Activated T-cell treated with anti-CD3 and anti-CD28 coated beads for 48 hours (primary cell): ENCODE data around the gene COX7A1.
"Not testable (repeated sequence)": the region's sequence is repeated elsewhere in the genome, so short reads cannot be mapped to it uniquely, and the experiment has no call there.

Experiments used
- DNase-seq: peaks from one replicate; pipeline ENCODE4 v3.0.0-alpha.2; 2020; ENCODE audit warnings: low read depth

Gene COX7A1

DNA sequence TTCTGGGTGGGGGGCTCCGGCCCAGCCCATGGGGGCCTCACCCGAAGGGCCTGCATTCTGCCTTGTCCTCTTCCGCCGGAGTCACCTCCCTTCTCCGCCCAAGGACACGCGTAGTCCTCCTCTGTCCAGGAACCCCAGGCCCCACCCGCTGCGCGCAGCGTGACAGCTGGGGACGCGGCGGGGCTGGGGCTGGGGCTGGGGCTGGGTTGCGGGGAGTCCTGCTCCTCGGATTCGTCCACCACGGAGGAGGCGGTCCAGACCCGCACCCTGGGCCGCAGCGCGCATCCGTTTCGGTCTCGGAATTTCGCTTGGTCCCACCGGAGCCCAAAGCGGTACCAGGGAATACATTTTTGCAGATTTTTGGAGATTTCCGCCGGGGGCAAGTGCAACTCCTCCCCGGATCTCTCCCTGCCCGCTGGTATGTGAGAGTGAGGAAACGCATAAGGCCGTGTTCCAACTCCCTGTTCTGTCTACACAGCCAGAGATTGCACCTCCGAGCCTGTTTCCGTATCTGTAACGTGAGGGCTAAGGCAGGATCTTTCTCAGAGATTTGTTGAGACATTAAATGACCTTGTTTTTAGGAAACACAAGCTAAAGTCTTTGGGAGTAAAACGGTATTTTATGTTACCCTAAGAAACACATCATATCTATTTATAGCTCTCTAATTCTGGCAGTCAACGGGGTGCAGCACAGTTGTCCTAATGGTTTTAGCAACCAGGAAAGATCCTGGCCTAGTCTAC lies at the start of gene COX7A1:
Gene COX7A1 (minus strand): TSS at position 96 of the 740 bp plus-strand sequence. CDS start 40 bp downstream, at position 56.
- DNase-seq = no peak

DNA sequence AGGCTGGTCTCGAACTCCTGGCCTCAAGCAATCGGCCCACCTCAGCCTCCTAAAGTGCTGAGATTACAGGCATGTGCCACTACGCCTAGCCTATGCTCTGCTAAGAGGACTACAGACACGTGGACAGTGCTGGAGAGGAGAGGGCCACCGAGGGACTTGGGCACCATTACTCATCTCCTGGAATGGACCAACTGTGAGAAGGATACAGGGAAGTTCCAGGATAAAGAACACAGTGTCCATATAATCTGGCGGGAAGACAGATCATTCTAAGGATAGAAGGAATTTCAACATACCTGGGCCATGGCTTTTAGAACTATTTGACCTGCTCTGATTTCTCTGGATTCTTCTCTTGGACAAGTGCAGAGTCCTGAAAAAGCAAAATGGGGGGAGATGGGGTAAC lies 49.4 kb upstream of the COX7A1 start:
- DNase-seq = no peak

DNA sequence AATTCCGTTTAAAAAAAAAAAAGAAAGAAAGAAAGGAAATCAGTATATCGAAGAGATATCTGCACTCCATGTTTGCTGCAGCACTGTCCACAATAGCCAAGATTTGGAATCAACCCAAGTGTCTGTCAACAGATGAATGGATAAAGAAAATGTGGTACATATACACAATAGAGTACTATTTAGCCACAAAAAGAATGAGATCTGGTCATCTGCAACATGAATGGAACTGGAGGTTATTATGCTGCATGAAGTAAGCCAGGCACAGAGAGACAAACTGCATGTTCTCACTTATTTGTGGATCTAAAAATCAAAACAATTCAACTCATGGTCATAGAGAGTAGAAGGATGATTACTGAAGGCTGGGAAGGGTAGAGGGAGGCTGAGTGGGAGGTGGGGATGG lies 45.9 kb upstream of the COX7A1 start:
- no peak for DNase-seq

DNA sequence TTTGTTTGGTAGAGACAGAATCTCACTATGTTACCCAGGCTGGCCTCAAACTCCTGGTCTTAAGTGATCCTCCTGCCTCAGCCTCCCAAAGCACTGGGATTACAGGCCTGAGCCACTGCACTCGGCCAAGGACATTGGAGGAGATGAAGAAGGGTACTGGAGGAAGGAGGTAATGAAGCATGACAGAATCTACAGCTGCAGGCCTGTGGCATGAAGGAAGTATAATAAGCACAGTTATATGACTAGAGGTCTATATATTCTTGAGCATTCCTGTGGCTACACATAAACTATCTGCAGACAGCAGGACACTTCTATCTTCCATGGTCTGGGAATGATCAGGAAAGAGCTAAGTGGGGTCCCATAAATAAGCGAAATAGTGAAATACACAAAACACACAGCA lies 44.0 kb upstream of the COX7A1 start:
- no peak for DNase-seq

DNA sequence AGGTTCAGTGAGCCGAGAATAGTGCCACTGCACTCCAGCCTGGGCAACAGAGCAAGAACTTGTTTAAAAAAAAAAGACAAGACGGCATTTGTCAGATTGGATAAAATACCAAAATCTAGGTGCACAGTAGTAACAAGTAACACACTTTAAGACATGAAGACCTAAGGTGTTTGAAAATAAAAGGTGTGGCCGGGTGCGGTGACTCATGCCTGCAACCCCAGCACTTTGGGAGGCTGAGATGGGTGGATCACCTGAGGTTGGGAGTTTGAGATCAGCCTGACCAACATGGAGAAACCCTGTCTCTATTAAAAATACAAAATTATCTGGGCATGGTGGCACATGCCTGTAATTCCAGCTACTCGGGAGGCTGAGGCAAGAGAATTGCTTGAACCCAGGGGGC lies 34.5 kb upstream of the COX7A1 start:
- not testable (repeated sequence) for DNase-seq

DNA sequence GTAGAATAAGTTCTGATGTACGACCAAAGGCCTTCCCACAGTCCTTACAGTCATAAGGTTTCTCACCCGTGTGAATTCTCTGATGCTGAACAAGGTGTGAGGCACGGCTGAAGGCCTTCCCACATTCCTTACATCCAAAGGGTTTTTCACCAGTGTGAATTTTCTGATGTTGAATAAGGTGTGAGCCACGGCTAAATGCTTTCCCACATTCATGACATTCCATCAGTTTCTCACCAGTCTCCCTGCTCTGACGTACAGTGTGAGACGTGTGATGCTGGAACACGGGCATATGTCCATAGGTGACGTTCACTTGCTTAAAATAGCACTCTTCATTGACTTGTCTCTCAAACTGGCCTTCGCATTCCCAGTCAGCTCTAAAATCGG lies 31.0 kb upstream of the COX7A1 start:
- no peak for DNase-seq

DNA sequence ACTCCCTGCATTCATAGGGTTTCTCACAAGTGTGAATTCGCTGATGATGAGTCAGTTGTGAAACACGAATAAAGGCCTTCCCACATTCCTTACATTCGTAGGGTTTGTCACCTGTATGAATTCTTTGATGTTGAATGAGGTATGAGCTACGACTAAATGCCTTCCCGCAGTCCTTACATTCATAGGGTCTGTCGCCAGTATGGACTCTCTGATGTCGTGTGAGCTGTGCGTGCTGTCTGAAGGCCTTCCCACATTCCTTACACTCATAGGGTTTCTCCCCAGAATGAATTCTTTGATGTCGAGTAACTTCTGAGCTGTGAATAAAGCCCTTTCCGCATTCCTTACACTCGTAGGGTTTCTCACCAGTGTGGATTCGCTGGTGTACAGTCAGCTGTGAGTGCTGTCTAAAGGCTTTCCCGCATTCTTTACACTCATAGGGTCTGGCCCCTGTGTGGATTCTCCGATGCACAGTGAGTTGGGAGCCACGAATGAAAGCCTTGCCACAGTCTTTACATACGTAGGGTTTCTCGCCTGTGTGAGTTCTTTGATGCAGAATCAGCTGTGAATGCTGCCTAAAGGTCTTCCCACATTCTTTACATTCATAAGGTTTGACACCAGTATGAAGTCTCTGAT lies 30.5 kb upstream of the COX7A1 start:
- no peak for DNase-seq

DNA sequence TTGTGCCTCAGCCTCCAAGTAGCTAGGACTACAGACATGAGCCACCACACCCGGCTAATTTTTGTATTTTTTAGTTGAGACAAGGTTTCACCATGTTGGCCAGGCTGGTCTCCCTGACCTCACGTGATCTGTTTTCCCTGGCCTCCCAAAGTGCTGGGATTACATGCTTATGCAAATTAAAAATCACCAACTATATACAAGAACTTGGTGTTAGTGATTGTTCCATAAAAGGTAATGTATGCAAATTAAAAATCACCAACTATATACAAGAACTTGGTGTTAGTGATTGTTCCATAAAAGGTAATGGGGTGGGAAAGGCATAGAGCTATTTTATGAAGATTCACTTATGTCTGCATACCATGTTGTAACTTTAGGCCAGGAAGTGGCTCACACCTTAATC lies 26.8 kb upstream of the COX7A1 start:
- DNase-seq = not testable (repeated sequence)

DNA sequence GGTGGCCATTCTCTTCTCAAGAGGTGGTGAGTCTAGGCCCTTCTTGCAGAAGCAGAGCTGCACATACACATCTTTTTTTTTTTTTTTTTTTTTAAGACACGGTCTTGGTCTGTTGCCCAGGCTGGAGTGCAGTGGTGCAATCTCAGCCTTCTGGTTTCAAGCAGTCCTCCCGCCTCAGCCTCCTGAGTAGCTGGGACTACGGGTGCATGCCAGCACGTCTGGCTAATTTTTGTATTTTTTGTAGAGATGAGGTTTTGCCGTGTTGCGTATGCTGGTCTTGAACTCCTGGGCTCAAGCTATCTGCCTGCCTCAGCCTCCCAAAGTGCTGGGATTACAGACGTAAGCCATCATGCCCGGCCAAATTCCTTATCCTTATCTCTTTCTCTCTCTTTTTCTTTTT lies 21.6 kb upstream of the COX7A1 start:
- not testable (repeated sequence) for DNase-seq

DNA sequence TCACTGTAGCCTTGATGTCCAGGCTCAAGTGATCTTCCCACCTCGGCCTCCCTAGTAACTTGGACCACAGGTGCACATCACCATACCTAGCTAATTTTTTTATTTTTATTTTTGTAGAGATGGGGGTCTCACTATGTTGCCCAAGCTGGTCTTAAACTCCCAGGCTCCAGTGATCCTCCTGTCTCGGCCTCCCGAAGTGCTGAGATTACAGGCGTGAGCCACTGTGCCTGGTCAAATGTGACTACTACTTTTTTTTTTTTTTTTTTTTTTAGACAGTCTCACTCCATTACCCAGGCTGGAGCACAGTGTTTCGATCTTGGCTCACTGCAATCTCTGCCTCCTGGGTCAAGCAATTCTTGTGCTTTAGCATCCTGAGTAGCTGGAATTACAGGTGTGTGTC lies 20.6 kb upstream of the COX7A1 start:
- no peak for DNase-seq

DNA sequence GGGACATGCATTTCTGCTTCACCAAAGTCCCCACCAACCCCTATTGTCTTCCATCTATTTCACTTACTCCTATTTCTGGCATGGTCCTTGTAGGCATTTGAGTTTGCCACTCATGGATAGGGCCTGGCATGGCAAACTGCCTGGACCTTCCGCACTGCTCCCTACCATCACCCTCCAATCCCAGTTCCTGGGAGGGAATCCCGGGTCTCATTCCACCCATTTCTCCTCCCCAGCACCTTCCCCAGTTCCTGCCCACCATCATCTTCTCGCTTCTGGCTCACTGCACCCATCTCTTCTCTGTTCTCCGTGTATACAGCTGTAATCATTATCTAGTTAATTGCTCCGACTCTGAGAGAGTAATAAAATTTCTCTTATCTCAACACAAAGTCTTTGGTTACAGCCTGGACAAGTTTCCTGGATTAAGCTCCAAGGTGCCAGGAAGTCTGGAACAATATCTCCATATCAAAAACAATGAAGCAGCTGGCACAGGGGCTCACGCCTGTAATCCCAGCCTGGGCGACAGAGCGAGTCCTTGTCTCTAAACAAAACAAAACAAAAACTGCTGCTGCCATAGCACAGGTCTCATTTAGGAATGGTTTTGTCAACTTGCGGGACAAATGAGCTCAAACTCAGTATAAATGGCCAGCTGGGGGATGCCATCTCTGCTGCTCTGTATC lies 17.0 kb upstream of the COX7A1 start:
- no peak for DNase-seq

DNA sequence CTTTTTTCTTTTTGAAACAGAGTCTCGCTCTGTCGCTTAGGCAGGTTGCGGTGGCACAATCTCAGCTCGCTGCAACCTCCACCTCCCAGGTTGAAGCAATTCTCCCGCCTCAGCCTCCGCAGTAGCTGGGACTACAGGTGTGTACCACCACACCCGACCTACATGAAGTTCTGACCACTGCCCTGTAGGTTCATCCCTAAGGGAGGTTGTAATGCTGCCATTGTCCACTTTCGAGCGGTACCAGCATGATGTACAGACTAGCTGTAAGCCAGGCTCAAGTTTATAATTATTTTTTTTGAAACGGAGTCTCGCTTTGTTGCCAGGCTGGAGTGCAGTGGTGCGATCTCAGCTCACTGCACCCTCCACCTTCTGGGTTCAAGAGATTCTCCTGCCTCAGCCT lies 11.6 kb upstream of the COX7A1 start:
- no peak for DNase-seq

DNA sequence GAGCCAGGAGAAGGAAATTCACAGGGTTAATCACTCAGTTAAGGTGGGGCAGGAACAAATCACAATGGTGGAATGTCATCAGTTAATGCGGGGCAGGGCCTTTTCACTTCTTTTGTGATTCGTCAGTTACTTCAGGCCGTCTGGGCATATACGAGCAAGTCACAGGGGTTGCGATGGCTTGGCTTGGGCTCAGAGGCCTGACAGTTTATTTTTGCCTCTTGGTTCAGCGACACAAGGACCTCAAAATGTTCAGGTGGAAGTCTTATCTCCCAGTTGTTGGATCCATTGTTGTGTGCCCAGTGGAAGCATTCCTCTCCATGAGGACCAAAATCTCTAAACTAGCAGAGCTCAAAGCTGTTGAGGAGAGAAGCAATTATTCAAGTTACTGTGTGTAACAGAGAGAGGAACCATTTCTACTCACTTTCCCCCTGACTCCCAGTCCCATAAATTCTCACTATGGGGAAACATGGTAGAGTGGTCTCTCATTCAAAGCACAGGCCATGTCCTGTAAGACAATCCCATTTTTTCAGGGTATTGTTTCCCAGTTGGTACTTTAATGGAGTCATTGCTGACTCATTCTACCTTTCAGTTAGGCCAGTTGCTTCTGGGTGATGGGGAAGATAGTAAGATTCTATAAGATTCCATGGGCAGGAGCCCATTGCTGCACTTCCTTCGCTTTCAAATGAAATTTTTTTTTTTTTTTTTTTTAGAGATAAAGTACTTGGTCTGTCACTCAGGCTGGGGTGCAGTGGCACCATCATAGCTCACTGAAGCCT lies 8.8 kb upstream of the COX7A1 start:
- no peak for DNase-seq

DNA sequence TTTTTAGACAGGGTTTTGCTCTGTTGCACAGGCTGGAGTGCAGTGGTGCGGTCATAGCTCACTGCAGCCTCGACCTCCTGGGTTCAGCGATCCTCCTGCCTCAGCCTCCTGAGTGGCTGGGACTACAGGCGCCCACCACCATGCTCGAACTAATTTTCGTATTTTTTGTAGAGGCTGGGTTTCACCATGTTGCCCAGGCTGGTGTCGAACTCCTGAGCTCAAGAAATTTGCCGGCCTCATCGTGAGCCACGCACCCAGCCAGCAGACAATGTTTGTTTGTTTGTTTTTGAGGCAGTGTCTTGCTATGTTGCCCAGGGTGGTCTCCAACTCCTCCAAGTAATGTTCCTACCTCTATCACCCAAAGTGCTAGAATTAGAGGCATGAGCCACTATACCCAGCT lies 879 bp upstream of the COX7A1 start:
- DNase-seq = no peak

DNA sequence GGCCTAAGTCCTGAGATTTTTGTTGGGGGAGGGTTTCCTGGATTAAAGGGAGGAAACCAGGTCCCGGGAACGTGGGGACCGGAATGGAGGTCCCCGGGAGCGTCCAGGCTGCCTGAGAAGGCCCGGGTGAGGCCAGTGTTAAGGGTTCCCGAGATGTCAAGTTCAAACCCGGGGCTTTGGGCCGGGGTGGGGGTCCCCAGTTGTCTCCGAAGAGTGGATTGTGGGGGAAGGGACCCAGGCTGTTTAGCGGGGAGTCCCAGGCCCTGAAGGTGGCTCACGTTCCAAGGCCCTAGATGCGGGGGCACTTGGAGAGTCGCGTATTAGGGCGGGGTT lies 262 bp downstream of the COX7A1 start:
- DNase-seq = no peak

DNA sequence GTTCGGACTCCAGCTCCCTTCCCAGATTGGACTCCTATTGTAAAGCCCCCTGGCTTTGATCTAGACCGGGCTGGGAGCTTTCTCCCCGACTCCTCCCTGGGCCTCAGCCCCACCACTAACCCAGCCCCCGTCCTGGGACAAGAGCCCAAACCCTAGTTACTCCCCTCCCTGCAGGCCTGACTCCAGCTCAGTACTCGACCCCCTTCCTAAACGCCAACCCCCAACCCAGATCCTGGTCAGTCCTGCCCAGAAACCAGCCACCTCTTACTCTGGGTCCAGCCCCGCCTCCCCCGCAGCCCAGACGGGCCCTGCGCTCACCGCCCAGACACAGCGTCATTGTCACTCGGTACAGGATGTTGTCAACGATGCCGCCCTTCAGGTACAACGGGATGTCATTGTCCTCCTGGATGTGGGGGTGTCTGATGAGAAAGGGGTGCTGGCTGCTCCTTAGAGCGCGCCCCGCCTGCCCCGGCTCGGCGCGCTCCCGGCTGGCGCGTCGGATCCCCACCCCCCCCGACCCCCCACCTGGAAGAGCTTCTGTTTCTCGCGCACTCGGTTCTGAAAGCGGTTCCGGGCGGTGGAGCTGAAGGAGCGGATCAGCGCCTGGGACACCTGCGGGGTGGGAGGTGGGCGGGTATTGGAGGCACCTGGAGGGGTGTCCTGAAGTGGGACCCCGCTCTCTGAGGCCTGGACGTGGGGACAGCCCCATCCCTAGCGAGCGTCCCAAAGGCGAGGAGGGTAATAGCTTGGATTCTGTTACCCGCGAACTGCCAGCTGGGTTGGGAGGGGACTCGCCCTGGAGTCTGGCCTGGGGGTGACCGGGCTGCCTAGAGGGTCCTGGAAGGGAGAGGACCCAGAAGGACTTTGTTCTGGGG lies 866 bp downstream of the COX7A1 start:
- no peak for DNase-seq

DNA sequence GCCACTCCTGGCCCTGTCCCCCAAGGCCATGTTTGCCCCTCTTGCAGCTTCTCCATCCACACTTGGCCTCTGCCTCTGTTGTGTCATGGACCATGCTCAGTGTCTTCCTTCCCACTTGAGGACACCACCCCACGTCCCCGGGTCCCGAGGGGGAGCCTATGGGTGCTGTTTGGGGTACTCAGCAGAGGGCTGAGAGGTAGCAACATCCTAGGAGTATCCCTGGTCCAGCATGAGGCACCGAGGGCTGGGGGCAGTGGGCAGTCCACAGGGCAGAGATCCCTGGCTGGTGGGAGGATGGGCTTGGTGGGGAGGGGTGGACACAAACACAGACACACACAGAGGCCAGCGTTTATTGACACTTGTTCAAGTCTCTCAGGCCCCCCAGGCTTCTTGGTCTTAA lies 1.7 kb downstream of the COX7A1 start:
- DNase-seq = no peak

DNA sequence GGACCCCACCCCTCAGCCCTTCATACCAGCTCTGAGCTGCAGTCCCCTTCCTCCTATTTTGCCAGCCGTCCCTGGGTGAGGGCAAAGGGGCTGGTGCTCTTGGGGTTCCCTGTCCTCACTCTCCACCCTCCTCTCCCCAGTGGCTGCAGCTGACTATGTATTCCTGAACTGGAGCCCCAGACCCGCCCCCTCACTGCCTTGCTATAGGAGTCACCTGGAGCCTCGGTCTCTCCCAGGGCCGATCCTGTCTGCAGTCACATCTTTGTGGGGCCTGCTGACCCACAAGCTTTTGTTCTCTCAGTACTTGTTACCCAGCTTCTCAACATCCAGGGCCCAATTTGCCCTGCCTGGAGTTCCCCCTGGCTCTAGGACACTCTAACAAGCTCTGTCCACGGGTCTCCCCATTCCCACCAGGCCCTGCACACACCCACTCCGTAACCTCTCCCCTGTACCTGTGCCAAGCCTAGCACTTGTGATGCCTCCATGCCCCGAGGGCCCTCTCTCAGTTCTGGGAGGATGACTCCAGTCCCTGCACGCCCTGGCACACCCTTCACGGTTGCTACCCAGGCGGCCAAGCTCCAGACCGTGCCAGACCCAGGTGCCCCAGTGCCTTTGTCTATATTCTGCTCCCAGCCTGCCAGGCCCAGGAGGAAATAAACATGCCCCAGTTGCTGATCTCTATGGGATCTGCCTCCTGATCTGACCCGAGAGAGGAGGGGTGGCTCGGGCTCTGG lies 2.4 kb downstream of the COX7A1 start:
- DNase-seq = no peak

DNA sequence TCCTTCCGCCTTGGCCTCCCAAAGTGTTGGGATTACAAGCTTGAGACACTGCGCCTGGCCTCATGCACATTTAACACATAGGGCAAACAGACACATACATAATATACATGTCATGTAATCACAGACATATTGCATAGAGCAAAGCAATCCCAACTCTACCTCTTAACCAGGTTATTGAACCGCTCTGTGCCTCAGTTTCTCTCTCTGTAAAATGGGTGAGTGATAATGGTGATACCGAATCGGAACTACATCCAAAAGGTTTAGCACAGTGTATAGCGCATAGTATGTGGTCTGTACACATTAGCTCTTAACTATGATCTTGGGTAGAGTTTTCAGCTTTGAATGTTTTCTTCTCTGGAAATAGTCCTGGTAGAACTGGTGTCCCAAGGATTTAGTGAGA lies 7.6 kb downstream of the COX7A1 start:
- DNase-seq = no peak

DNA sequence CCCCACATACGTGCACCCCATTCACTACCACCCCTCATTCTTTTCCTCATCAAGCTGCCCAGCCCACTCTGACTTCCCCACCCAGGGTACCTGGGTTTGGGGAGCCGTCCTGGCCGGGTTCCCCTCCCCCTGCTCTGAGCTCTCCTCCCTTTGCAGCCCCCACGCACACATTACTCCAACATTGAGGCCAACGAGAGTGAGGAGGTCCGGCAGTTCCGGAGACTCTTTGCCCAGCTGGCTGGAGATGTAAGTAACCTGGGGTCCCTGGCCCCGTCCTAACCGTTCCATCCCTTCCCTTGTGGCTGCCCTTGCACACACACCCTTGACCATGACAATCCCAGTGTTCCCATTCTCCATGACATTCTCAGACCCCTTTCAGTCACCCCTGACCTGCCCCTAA lies 9.8 kb downstream of the COX7A1 start:
- no peak for DNase-seq

DNA sequence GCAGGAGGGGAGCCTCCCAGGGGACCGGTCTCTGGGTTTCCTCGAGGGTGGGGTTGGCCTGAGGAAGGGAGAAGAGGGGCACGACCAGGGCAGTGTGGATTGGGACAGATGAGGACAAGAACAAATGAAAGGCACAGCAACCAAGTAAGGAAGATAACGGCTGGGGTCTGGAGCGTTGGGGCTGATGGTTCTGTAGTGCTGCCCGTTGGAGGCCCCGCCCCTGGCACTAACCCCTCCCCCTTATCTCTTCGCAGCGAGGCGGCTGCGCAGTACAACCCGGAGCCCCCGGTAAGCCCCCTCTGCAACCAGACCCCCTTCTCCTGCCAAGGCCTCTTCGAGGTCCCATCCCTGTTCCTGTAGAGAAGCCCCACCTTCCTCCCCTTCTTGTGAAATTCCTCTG lies 10.2 kb downstream of the COX7A1 start:
- DNase-seq = no peak
